Caco-2 (cell line): ENCODE measurements around the gene L1TD1. TPM values are rescaled to one million over a fixed set of nuclear protein-coding genes. Genes with fewer than 3 reads are reported as not detected.
"Not testable (repeated sequence)": the region's sequence is repeated elsewhere in the genome, so short reads cannot be mapped to it uniquely, and the experiment has no call there.

Experiments used
- BruUV-seq: library from RNA; stranded (reverse); fragments of 400-500 nt; replicated peaks from 2 replicates; lab custom pipeline; 2021; lab: Mats Ljungman, UMichigan
- CTCF ChIA-PET: fragments of 300-600 bp; sonication (Branson Sonifier 250); formaldehyde crosslinking; loops from one replicate; lab custom pipeline; 2022; ENCODE audit warnings: antibody characterized with exemption; lab: Charles Lee
- POLR2A ChIA-PET: fragments of 300-600 bp; sonication (Branson Sonifier 250); formaldehyde crosslinking; loops from one replicate; lab custom pipeline; 2022; ENCODE audit warnings: antibody characterized with exemption; lab: Charles Lee
- DNase-seq, 2 experiments: peaks; one replicate each; pipeline versions ENCODE4 v3.0.0 to v3.0.0-alpha.2; 2020 to 2022
- H3K27me3 ChIP-seq: replicated peaks from 2 replicates; pipeline ENCODE4 v1.6.0; 2011; ENCODE audit warnings: low read length; ENCODE audit not compliant: control insufficient read depth, insufficient read depth
- H3K36me3 ChIP-seq: 2 replicates; pipeline ENCODE4 v1.5.1; 2011; ENCODE audit warnings: low read length; ENCODE audit not compliant: control insufficient read depth, insufficient read depth
- H3K4me1 ChIP-seq: fragments of 250-450 bp; sonication (Bioruptor Pico); 2 replicates; pipeline ENCODE4 v1.5.1; 2020; ENCODE audit warnings: mild to moderate bottlenecking
- H3K4me3 ChIP-seq: 2 replicates; pipeline ENCODE4 v1.5.1; 2011; ENCODE audit warnings: low read depth, mild to moderate bottlenecking, control low read depth, low read length
- H3K9me3 ChIP-seq: fragments of 250-450 bp; sonication (Bioruptor Pico); 2 replicates; pipeline ENCODE4 v1.5.1; 2020; ENCODE audit warnings: mild to moderate bottlenecking, moderate library complexity
- H3K27ac Mint-ChIP-seq: one replicate; pipeline ENCODE4 v1.8.0; 2022; ENCODE audit warnings: mixed read lengths; ENCODE audit not compliant: unreplicated experiment
- H3K27me3 Mint-ChIP-seq: one replicate; pipeline ENCODE4 v1.8.0; 2022; ENCODE audit warnings: mixed read lengths; ENCODE audit not compliant: insufficient read depth, unreplicated experiment
- H3K36me3 Mint-ChIP-seq: one replicate; pipeline ENCODE4 v1.8.0; 2022; ENCODE audit warnings: mild to moderate bottlenecking, mixed read lengths; ENCODE audit not compliant: insufficient read depth, unreplicated experiment
- H3K4me1 Mint-ChIP-seq: one replicate; pipeline ENCODE4 v1.8.0; 2022; ENCODE audit warnings: low read depth, mixed read lengths; ENCODE audit not compliant: unreplicated experiment
- H3K4me3 Mint-ChIP-seq: one replicate; pipeline ENCODE4 v1.8.0; 2022; ENCODE audit warnings: mild to moderate bottlenecking, moderate library complexity, mixed read lengths; ENCODE audit not compliant: unreplicated experiment
- H3K9me3 Mint-ChIP-seq: one replicate; pipeline ENCODE4 v1.8.0; 2022; ENCODE audit warnings: mixed read lengths; ENCODE audit not compliant: unreplicated experiment
- intact Hi-C: fragments of 100-400 bp; cut with micrococcal nuclease; formaldehyde crosslinking; loops from one replicate; pipeline ENCODE4 v1.10.0; 2022; ENCODE audit not compliant: unreplicated experiment
- total RNA-seq: library from RNA; stranded (reverse); gene quantifications from 2 replicates; pipeline ENCODE4 v1.2.3, GENCODE V29; 2022
- TF ChIP-seq, protein P1 (sequence below), 2 experiments: fragments of 200-600 bp in 1 of 2; IDR thresholded peaks; 1 replicate in 1 of 2; 2 replicates in 1 of 2; pipeline versions ENCODE4 v1.5.1 to v1.8.0; 2011 to 2022; ENCODE audit warnings: antibody characterized with exemption in 1 of 2, control low read depth in 1 of 2, inconsistent platforms in 1 of 2, low read depth in 1 of 2, low read length in 1 of 2, mild to moderate bottlenecking in 1 of 2, moderate library complexity in 1 of 2; ENCODE audit not compliant: insufficient read depth in 1 of 2, severe bottlenecking in 1 of 2, unreplicated experiment in 1 of 2

L1TD1 gene
- total RNA-seq, 1 experiment from 2014 or later = 0.29 TPM

DNA sequence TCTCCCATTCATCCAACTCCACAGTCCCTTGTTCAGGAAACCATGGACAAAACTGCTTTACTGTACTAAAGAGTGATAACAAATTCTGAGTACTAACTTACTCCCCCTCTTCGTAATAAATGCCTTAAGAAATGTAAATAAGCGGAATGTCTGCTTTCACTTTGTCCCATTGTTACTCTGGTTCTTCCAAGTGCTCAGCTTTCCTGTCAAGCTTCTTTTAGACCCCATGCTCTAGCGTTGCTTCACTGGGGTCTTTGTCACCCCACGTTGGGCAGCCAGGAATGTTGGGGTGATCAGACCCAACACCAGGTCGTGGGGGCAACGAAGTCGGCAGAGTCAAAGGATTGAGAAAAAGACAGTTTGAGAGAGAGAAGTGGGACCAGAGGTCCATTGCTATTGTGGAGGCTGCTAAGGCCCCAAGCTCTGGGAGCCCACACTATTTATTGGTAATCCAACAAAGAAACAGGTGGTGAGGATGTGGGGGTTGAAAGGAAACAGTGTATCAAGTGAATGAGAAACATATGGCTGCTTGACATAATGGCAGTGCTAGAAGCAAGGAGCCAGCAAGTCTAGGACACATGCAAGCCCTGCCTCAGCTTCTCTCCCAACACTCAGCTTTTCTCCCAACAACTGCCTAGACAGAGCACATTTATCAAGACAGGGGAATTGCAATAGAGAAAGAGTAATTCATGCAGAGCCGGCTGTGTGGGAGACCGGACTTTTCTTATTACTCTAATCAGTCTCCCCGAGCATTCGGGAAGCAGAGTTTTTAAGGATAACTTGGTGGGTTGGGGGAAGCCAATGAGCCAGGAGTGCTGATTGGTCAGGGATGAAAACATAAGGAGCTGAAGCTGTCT lies 11.3 kb upstream of the L1TD1 start:
- POLR2A ChIA-PET, H3K27me3 ChIP-seq, H3K4me3 Mint-ChIP-seq, H3K4me1 ChIP-seq, H3K4me3 ChIP-seq, H3K9me3 ChIP-seq, H3K9me3 Mint-ChIP-seq, DNase-seq, H3K27ac Mint-ChIP-seq, intact Hi-C loops, BruUV-seq, H3K36me3 Mint-ChIP-seq, H3K36me3 ChIP-seq, H3K27me3 Mint-ChIP-seq, CTCF ChIA-PET: not testable (repeated sequence)
- H3K4me1 Mint-ChIP-seq = peaks cover 18% of the 10 kb centered on the region

DNA sequence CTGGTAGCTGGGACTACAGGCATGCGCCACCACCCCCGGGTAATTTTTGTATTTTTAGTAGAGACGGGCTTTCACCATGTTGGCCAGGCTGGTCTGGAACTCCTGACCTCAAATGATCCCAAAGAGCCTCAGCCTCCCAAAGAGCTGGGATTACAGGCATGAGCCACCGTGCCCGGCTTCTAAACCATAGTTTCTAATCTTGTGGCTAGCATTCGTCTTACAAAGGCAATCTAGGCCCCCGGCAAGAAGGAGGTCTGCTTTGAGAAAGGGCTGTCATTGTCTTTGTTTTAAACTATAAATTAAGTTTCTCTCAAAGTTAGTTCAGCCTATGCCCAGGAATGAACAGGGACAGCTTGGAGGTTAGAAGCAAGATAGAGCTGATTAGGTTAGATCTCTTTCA lies 10.3 kb upstream of the L1TD1 start:
- Mint-ChIP-seq H3K27ac (no peak overlapping the region), H3K9me3 (no peaks in the 10 kb centered on the region), H3K27me3 (no peaks in the 10 kb centered on the region), H3K4me3 (no peak overlapping the region), H3K4me1 (peaks cover 17% of the 10 kb centered on the region), H3K36me3 (peaks cover 4% of the 10 kb centered on the region)
- Histone ChIP-seq H3K9me3 (no peaks in the 10 kb centered on the region), H3K36me3 (no peaks in the 10 kb centered on the region), H3K4me1 (no peaks in the 10 kb centered on the region), H3K27me3 (no peaks in the 10 kb centered on the region), H3K4me3 (no peak overlapping the region)
- DNase-seq = no peak
- TF ChIP-seq, protein P1, sequence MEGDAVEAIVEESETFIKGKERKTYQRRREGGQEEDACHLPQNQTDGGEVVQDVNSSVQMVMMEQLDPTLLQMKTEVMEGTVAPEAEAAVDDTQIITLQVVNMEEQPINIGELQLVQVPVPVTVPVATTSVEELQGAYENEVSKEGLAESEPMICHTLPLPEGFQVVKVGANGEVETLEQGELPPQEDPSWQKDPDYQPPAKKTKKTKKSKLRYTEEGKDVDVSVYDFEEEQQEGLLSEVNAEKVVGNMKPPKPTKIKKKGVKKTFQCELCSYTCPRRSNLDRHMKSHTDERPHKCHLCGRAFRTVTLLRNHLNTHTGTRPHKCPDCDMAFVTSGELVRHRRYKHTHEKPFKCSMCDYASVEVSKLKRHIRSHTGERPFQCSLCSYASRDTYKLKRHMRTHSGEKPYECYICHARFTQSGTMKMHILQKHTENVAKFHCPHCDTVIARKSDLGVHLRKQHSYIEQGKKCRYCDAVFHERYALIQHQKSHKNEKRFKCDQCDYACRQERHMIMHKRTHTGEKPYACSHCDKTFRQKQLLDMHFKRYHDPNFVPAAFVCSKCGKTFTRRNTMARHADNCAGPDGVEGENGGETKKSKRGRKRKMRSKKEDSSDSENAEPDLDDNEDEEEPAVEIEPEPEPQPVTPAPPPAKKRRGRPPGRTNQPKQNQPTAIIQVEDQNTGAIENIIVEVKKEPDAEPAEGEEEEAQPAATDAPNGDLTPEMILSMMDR (IDR thresholded peaks at IDR 0.05; ENCODE audit: insufficient read depth in 1 of 2, low read depth in 1 of 2, low read length in 1 of 2, severe bottlenecking in 1 of 2, unreplicated experiment in 1 of 2) = no peak
- CTCF ChIA-PET = no interaction called here
- BruUV-seq = no TSS peak
- intact Hi-C loops = no loop called here
- POLR2A ChIA-PET = interaction anchor here (1.0 kb wide), 1 partner anchor 252 kb away, joined by 3 read pairs; no protein-coding TSS in a partner anchor

- H3K27ac Mint-ChIP-seq, H3K27me3 ChIP-seq, H3K9me3 Mint-ChIP-seq, H3K27me3 Mint-ChIP-seq, BruUV-seq, intact Hi-C loops, H3K4me3 ChIP-seq, H3K4me3 Mint-ChIP-seq, CTCF ChIA-PET, H3K36me3 Mint-ChIP-seq, H3K4me1 ChIP-seq, H3K36me3 ChIP-seq, DNase-seq, H3K9me3 ChIP-seq: not testable (repeated sequence)
- POLR2A ChIA-PET = interaction anchor here (1.0 kb wide), 1 partner anchor 251 kb away, joined by 3 read pairs; no protein-coding TSS in a partner anchor
- peaks cover 11% of the 10 kb centered on the region for H3K4me1 Mint-ChIP-seq
Observed at GRCh38 chr1:62185233-62185632, 9.4 kb upstream of the L1TD1 start.

GRCh38 chr1:62185677-62186076 lies 9.0 kb upstream of the L1TD1 start:
- TF ChIP-seq, protein P1 (IDR thresholded peaks at IDR 0.05; ENCODE audit: insufficient read depth in 1 of 2, low read depth in 1 of 2, low read length in 1 of 2, severe bottlenecking in 1 of 2, unreplicated experiment in 1 of 2) = no peak
- no peak overlapping the region for H3K4me3 Mint-ChIP-seq
- no peak for DNase-seq
- H3K9me3 Mint-ChIP-seq = no peaks in the 10 kb centered on the region
- intact Hi-C loops = no loop called here
- no peaks in the 10 kb centered on the region for H3K27me3 Mint-ChIP-seq
- ChIA-PET POLR2A (interaction anchor here (1.0 kb wide), 1 partner anchor 250 kb away, joined by 3 read pairs; no protein-coding TSS in a partner anchor), CTCF (no interaction called here)
- no peak overlapping the region for H3K4me3 ChIP-seq
- H3K9me3 ChIP-seq = no peaks in the 10 kb centered on the region
- H3K4me1 ChIP-seq = no peaks in the 10 kb centered on the region
- no peaks in the 10 kb centered on the region for H3K36me3 ChIP-seq
- peaks cover 4% of the 10 kb centered on the region for H3K36me3 Mint-ChIP-seq
- H3K27ac Mint-ChIP-seq = no peak overlapping the region
- no TSS peak for BruUV-seq
- no peaks in the 10 kb centered on the region for H3K27me3 ChIP-seq
- peaks cover 11% of the 10 kb centered on the region for H3K4me1 Mint-ChIP-seq
